ENCODE data around the gene PSMC3IP. TPM values are rescaled to one million over a fixed set of nuclear protein-coding genes. Genes with fewer than 3 reads are reported as not detected.
A peak's percentile ranks its signal among the peaks of the same experiment; 100 is the strongest.
"Not testable (repeated sequence)": the region's sequence is repeated elsewhere in the genome, so short reads cannot be mapped to it uniquely, and the experiment has no call there.

Gene PSMC3IP
- total and polyA plus RNA-seq, 9 donors, result 5.4 to 13.5 (median 11.8) TPM

DNA sequence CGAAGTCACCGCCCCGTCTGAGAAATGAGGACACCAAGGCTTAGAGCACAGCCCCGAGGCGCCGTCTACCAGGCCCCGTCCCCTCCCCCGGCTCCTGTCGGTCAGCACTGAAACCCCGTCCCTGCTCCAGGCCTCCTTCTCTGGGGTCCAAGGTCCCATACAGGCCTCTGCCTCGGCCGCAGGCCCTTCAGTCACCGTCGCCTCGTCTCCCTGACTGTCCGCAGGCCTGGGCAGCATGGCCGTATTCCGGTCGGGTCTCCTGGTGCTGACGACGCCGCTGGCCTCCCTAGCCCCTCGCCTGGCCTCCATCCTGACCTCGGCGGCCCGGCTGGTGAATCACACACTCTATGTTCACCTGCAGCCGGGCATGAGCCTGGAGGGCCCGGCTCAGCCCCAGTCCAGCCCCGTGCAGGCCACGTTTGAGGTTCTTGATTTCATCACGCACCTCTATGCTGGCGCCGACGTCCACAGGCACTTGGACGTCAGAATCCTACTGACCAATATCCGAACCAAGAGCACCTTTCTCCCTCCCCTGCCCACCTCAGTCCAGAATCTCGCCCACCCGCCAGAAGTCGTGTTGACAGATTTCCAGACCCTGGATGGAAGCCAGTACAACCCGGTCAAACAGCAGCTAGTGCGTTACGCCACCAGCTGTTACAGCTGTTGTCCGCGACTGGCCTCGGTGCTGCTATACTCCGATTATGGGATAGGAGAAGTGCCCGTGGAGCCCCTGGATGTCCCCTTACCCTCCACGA is 15.0 kb downstream of the PSMC3IP start:
- 6% methylated on average over 38 of the region's 48 CpGs for WGBS (ENCODE audit: insufficient coverage)
- H3K9me3 ChIP-seq (replicated peaks; ENCODE audit: control insufficient read depth, low read depth, low read length), result no peaks in the 10 kb centered on the region

DNA sequence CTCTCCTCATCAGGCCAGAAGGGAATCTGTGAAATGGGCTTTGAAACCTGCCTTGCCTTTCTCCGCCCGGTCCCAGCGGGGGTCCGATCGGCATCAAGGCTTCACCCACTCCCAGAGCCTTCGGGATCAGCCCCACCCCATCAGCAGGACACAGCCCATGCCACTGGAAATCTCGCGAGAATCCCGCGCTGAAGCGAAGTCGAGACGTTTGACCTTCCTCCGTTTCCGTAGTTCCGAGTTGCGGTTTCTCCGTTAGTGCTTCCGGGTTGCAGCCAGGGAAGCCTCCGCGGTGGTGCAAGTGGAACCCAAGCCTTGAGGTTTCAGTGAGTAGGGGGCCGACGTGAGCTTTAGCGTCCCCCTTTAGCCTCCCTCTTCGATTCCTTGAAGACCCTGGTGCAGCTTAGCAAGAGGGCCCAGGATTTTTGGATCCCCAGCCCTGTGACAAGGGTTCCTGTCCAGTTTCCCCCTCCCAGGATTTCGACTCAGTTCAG is 15.6 kb downstream of the PSMC3IP start, which contains the start of gene COASY:
Gene COASY, plus strand, starts transcription at position 252 of the 491 bp plus-strand sequence. CDS start 475 bp downstream, outside the sequence.
- Histone ChIP-seq H3K4me1 (ENCODE audit: control insufficient read depth, insufficient read depth, low read length) (peaks cover 34% of the 10 kb centered on the region), H3K27ac (ENCODE audit: low read length) (peak within 1 kb of the TSS; percentile 96), H3K4me3 (ENCODE audit: low read length) (peak within 1 kb of the TSS; percentile 95), H3K9me3 (replicated peaks; ENCODE audit: control insufficient read depth, low read depth, low read length) (no peaks in the 10 kb centered on the region), H3K36me3 (ENCODE audit: control insufficient read depth, insufficient read depth, low read length) (peaks cover 34% of the 10 kb centered on the region), H3K27me3 (ENCODE audit: control insufficient read depth, insufficient read depth, low read length) (no peaks in the 10 kb centered on the region)
- WGBS (ENCODE audit: insufficient coverage), result 0% methylated on average over 26 of the region's 26 CpGs
- DNase-seq, result peak; percentile 99

More for the DNA sequence above, 15.0 kb downstream of the PSMC3IP start:
- Histone ChIP-seq H3K27ac (ENCODE audit: low read length) (peak overlapping the region; percentile 96), H3K4me1 (ENCODE audit: control insufficient read depth, insufficient read depth, low read length) (peaks cover 36% of the 10 kb centered on the region), H3K27me3 (ENCODE audit: control insufficient read depth, insufficient read depth, low read length) (no peaks in the 10 kb centered on the region), H3K36me3 (ENCODE audit: control insufficient read depth, insufficient read depth, low read length) (peaks cover 34% of the 10 kb centered on the region), H3K4me3 (ENCODE audit: low read length) (peak overlapping the region; percentile 95)
- no peak for DNase-seq

DNA sequence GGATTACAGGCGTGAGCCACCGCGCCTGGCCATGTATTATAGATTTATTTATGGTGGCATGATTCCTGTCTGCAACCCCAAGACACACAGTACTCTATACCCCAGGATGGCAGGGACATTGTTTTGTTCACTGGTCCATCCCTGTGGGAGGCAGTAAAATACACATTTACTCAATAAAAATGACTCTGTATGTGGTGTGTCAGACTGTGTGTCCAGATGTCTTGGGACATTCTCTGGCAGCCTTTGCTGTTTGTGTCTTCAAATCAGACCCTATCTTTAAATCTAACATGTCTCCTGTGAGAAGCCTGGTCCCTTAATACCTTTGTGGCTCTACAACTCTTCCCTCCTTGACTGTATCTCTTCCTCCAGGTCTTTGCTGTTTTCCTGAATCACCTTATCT is 17.3 kb downstream of the PSMC3IP start:
- peaks cover 21% of the 10 kb centered on the region for H3K36me3 ChIP-seq (ENCODE audit: control insufficient read depth, insufficient read depth, low read length)
- DNase-seq, result no peak
- H3K27ac ChIP-seq (ENCODE audit: low read length), result no peak overlapping the region
- no peak overlapping the region for H3K4me3 ChIP-seq (ENCODE audit: low read length)
- peaks cover 29% of the 10 kb centered on the region for H3K4me1 ChIP-seq (ENCODE audit: control insufficient read depth, insufficient read depth, low read length)
- H3K9me3 ChIP-seq (replicated peaks; ENCODE audit: control insufficient read depth, low read depth, low read length), result no peaks in the 10 kb centered on the region
- no CpG with 5 or more reads among the region's 3 CpGs for WGBS (ENCODE audit: insufficient coverage)
- no peaks in the 10 kb centered on the region for H3K27me3 ChIP-seq (ENCODE audit: control insufficient read depth, insufficient read depth, low read length)

DNA sequence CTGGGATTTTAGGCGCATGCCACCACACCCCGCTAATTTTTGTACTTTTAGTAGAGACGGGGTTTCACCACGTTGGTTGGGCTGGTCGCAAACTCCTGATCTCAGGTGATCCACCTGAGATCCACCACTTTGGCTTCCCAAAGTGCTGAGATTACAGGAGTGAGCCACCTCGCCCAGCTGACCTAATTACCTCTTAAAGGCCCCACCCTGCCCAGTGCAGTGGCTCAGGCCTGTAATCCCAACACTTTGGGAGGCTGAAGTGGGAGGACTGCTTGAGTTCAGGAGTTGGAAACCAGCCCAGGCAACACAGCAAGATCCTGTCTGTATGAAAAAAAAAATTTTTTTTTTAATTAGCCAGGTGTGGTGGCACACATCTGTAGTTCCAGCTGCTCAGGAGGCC is 18.5 kb downstream of the PSMC3IP start:
- H3K36me3 ChIP-seq (ENCODE audit: control insufficient read depth, insufficient read depth, low read length), result peaks cover 9% of the 10 kb centered on the region
- no peak overlapping the region for H3K4me3 ChIP-seq (ENCODE audit: low read length)
- peaks cover 34% of the 10 kb centered on the region for H3K4me1 ChIP-seq (ENCODE audit: control insufficient read depth, insufficient read depth, low read length)
- WGBS (ENCODE audit: insufficient coverage), result 93% methylated on average over 5 of the region's 6 CpGs
- no peak for DNase-seq
- H3K9me3 ChIP-seq (replicated peaks; ENCODE audit: control insufficient read depth, low read depth, low read length), result no peaks in the 10 kb centered on the region
- no peaks in the 10 kb centered on the region for H3K27me3 ChIP-seq (ENCODE audit: control insufficient read depth, insufficient read depth, low read length)
- H3K27ac ChIP-seq (ENCODE audit: low read length), result no peak overlapping the region

DNA sequence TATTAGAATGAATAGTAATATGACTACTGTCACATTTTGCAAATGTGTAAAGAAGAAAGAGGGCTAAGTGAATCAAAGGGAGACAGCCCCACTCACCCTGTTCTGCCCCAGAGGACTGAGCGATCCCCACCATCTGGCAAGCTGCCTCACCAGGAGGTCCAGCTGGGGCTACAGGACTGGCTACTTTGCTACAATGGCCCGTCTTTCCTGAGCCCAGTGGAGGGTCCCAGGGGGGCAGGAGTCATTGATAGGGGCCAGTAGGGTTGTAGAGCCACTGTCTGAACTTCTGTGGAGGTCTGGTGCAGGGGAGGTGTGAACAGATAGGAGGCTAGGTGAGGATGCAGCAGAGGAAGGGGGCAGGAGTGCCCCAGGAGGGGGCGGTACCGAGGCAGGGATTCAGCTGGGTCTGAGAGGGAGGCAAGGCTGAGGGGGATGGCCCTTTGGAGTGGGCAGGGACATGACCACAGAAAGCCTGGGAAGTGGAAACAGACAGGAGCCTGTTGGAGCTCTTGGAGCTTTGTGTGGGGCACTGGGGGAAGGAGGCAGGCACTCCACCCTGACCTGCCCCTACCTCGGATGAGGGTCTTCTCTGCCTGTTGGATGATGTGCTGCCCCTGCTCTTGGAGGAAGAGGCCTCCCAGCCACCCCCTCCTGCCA is 21.4 kb downstream of the PSMC3IP start:
- H3K4me3 ChIP-seq (ENCODE audit: low read length); H3K27ac ChIP-seq (ENCODE audit: low read length); H3K36me3 ChIP-seq (ENCODE audit: control insufficient read depth, insufficient read depth, low read length); H3K27me3 ChIP-seq (ENCODE audit: control insufficient read depth, insufficient read depth, low read length); DNase-seq; H3K9me3 ChIP-seq (replicated peaks; ENCODE audit: control insufficient read depth, low read depth, low read length): not testable (repeated sequence)
- H3K4me1 ChIP-seq (ENCODE audit: control insufficient read depth, insufficient read depth, low read length), result peaks cover 23% of the 10 kb centered on the region
- 41% methylated on average over 3 of the region's 5 CpGs for WGBS (ENCODE audit: insufficient coverage)

DNA sequence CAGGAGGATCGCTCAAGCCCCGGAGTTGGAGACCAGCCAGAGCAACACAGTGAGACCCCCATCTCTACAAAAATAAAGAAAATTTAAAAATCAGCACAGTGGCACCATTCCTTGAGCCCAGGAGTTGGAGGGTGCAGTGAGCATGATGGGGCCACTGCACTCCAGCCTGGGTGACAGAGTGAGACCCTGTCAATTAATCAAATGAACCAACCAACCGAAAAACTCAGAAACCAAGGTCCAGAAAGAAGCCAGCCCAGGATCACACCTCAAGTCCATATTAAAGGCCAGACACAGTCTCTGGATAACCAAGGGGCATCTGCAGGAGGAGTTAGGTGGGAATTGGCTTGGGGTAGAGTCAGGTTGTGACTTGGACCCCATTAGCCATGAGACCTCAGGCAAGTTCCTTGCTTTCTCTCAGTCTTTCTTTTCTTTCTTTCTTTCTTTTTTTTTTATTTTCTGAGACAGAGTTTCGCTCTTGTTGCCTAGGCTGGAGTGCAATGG is 22.4 kb downstream of the PSMC3IP start:
- Histone ChIP-seq H3K9me3 (replicated peaks; ENCODE audit: control insufficient read depth, low read depth, low read length) (no peaks in the 10 kb centered on the region), H3K36me3 (ENCODE audit: control insufficient read depth, insufficient read depth, low read length) (no peaks in the 10 kb centered on the region), H3K27ac (ENCODE audit: low read length) (peak overlapping the region; percentile 95), H3K27me3 (ENCODE audit: control insufficient read depth, insufficient read depth, low read length) (no peaks in the 10 kb centered on the region), H3K4me3 (ENCODE audit: low read length) (peak overlapping the region; percentile 96), H3K4me1 (ENCODE audit: control insufficient read depth, insufficient read depth, low read length) (peaks cover 23% of the 10 kb centered on the region)
- no CpG with 5 or more reads among the region's 4 CpGs for WGBS (ENCODE audit: insufficient coverage)
- DNase-seq, result no peak

DNA sequence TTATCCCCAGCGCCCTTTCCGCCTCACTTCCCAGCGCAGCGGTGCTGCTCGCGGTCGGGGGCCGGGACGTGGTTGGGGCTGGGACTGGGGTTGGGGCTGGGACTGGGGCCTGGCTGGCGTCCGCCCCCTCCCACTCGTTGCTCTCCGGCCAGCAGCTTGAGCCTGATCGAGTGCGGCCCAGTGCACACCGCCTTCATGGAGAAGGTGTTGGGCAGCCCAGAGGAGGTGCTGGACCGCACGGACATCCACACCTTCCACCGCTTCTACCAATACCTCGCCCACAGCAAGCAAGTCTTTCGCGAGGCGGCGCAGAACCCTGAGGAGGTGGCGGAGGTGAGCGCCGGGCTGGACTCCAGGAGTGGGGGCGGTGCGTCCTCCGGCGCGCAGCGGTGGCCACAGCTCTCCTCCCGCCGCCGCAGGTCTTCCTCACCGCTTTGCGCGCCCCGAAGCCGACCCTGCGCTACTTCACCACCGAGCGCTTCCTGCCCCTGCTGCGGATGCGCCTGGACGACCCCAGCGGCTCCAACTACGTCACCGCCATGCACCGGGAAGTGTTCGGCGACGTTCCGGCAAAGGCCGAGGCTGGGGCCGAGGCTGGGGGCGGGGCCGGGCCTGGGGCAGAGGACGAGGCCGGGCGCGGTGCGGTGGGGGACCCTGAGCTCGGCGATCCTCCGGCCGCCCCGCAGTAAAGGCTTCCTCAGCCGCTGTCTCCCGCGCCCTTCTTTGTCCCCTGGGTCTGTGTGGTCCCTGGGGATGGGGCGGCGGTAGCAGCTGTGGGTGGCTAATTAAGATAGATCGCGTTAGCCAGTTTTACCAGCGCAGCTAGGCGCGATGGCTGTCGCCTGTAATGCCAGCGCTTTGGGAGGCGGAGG is 23.0 kb downstream of the PSMC3IP start:
- H3K4me1 ChIP-seq (ENCODE audit: control insufficient read depth, insufficient read depth, low read length), result peaks cover 23% of the 10 kb centered on the region
- no peaks in the 10 kb centered on the region for H3K36me3 ChIP-seq (ENCODE audit: control insufficient read depth, insufficient read depth, low read length)
- WGBS (ENCODE audit: insufficient coverage), result under 1% methylated on average over 65 of the region's 82 CpGs

DNA sequence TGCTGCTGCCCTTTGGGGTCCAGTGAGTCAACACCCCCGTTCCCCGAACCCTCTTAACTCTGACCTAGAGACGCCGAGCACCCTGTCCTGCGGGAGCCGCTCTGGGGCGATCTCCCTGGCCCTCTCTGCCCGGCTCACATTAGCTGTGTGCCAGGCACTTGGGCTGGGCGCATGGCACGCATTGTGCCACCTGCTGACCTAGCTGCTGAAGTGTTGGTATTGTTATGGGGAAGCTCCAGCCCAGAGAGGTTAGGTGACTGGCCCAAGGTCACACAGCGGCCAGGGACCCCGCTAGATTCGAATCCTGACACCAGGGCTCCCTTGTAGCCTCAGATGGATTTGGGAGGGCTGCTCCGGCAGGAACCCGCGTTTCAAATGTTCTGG is 23.7 kb downstream of the PSMC3IP start:
- no peaks in the 10 kb centered on the region for H3K36me3 ChIP-seq (ENCODE audit: control insufficient read depth, insufficient read depth, low read length)
- 60% methylated on average over 12 of the region's 16 CpGs for WGBS (ENCODE audit: insufficient coverage)
- H3K27me3 ChIP-seq (ENCODE audit: control insufficient read depth, insufficient read depth, low read length), result peaks cover under 1% of the 10 kb centered on the region
- H3K27ac ChIP-seq (ENCODE audit: low read length), result peak overlapping the region; percentile 95
- H3K4me3 ChIP-seq (ENCODE audit: low read length), result peak overlapping the region; percentile 96
- no peaks in the 10 kb centered on the region for H3K9me3 ChIP-seq (replicated peaks; ENCODE audit: control insufficient read depth, low read depth, low read length)
- H3K4me1 ChIP-seq (ENCODE audit: control insufficient read depth, insufficient read depth, low read length), result peaks cover 23% of the 10 kb centered on the region
- DNase-seq, result no peak

More for the DNA sequence above, 23.0 kb downstream of the PSMC3IP start:
- no peaks in the 10 kb centered on the region for H3K9me3 ChIP-seq (replicated peaks; ENCODE audit: control insufficient read depth, low read depth, low read length)
- H3K4me3 ChIP-seq (ENCODE audit: low read length), result peak overlapping the region; percentile 96
- no peaks in the 10 kb centered on the region for H3K27me3 ChIP-seq (ENCODE audit: control insufficient read depth, insufficient read depth, low read length)
- peak; percentile 96 for DNase-seq
- peak overlapping the region; percentile 95 for H3K27ac ChIP-seq (ENCODE audit: low read length)

DNA sequence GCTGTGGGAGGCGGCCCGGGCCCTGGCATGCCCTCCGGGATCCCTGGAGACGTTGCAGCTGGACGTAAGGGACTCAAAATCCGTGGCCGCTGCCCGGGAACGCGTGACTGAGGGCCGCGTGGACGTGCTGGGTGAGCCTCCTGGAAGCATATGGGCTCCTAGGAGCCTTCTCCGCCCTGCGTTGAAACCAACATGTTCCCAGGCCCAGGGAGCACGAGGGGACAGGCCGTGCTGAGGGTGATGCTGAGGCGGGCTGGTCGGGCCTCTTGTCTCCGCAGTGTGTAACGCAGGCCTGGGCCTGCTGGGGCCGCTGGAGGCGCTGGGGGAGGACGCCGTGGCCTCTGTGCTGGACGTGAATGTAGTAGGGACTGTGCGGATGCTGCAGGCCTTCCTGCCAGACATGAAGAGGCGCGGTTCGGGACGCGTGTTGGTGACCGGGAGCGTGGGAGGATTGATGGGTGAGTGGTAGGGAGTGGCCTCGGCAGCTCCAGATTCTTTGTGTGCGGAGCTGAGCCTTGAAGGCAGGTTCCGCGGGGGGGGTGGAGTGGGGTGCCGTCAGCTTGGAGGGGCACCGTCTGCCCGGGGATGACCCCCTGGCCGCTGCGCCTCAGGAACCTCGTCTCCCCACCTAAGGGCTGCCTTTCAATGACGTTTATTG is 24.2 kb downstream of the PSMC3IP start:
- Histone ChIP-seq H3K36me3 (ENCODE audit: control insufficient read depth, insufficient read depth, low read length) (no peaks in the 10 kb centered on the region), H3K27ac (ENCODE audit: low read length) (no peak overlapping the region), H3K27me3 (ENCODE audit: control insufficient read depth, insufficient read depth, low read length) (peaks cover 3% of the 10 kb centered on the region), H3K4me3 (ENCODE audit: low read length) (peak overlapping the region; percentile 96), H3K9me3 (replicated peaks; ENCODE audit: control insufficient read depth, low read depth, low read length) (no peaks in the 10 kb centered on the region), H3K4me1 (ENCODE audit: control insufficient read depth, insufficient read depth, low read length) (peaks cover 26% of the 10 kb centered on the region)
- WGBS (ENCODE audit: insufficient coverage), result 57% methylated on average over 42 of the region's 45 CpGs
- DNase-seq, result no peak
